ENCODE data around the gene MBOAT1. TPM values are rescaled to one million over a fixed set of nuclear protein-coding genes. Genes with fewer than 3 reads are reported as not detected.

The MBOAT1 gene
- total RNA-seq, 1 donor from 2014 or later: 5.3 TPM

- intact Hi-C loops (cut with DNase I): loop anchor here (1.0 to 5.0 kb wide), 2 partner anchors 34 to 86 kb away; partner anchors contain the start of gene MBOAT1
- ATAC-seq (no peak), DNase-seq (ENCODE audit: missing footprints) (no peak)
These were observed 86.0 kb downstream of the MBOAT1 start for GRCh38 chr6:20126102-20126752.

DNA sequence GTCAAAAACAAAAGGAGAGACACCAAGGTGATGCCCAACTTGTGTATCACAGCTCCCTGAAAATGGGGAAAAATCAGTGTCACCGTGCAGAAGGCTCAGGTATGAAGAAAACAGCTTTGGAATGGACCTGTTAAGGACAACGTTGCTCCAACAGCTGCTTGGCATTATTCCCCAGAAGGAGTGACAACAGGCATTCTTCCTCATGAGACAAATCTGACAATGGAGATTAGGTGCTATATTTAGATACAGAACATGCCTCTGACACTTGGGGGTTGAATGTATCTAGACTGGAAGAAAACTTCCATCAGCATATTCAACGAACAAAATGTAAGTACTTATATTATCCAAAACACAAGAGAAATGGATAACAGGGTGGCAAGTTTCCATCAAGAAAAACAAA lies 87.7 kb downstream of the MBOAT1 start:
- DNase-seq (ENCODE audit: missing footprints) (no peak), ATAC-seq (no peak)
- intact Hi-C loops (cut with DNase I): no loop called here

GRCh38 chr6:20119485-20119884 lies 92.8 kb downstream of the MBOAT1 start:
- ATAC-seq (no peak), DNase-seq (ENCODE audit: missing footprints) (no peak)
- intact Hi-C loops (cut with DNase I): no loop called here

DNA sequence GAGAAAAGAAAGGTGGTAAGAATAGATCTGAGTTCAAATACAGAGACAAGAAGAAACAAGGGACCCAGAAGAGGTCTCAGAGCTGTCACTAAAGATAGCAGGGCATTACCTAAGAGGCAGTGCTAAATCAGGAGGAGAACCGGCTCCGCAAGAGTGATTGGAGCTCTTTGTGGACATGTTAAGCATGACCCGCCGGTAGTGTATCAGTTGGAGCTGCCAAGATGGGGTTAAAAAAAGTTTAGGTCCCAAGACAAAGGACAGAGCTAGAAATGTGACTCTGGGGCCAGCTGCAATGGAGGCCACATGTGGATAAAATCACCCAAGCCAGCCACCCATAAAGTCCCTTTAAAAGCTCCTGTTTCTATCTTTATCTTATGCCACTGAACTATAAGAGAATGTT lies 93.4 kb downstream of the MBOAT1 start:
- intact Hi-C loops (cut with DNase I): no loop called here
- ATAC-seq: peak; percentile 63
- no peak for DNase-seq (ENCODE audit: missing footprints)

- intact Hi-C loops (cut with DNase I): no loop called here
- ATAC-seq: no peak
These were observed 94.8 kb downstream of the MBOAT1 start for GRCh38 chr6:20117474-20117873.

GRCh38 chr6:20116792-20117191 lies 95.5 kb downstream of the MBOAT1 start:
- DNase-seq (ENCODE audit: missing footprints): no peak
- no peak for ATAC-seq
- intact Hi-C loops (cut with DNase I): no loop called here

More at GRCh38 chr6:20117474-20117873, 94.8 kb downstream of the MBOAT1 start:
- DNase-seq (ENCODE audit: missing footprints): no peak

DNA sequence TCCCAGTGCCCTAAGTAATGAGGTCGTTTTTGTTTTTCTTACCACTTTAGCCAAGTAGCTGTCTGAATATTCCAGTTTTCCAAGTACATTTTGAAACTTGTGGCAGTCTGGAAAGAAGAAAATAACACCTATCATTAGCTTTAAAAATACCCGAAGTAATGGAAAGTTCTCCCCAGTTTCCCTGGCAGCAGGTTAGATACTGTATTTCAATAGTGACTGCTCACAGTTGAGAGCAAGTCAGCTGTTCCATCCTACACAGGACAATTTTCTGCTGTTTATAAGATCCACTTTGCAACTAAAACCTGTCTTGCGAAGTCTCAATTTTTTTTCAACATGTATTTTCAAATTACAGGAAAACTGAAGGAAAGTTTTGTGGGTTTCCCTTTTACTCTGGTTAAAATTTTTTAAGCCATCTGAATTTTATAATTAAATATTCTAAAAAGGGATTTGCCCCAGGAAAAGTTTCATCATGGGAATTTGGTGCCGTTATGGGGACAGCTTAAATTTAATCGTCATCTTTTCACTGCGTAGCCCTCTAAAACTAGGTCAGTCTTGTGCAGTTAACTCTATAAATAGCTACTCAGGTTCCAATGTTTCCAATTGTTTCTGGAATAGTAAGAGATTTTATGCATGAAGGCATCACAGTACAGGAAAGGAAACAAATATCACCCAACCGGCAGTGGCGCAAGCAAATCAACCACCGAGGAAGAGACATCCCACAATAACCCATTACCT lies 96.9 kb downstream of the MBOAT1 start:
- no peak for DNase-seq (ENCODE audit: missing footprints)
- intact Hi-C loops (cut with DNase I): no loop called here
- ATAC-seq: no peak

GRCh38 chr6:20113649-20114224 lies 98.5 kb downstream of the MBOAT1 start:
- intact Hi-C loops (cut with DNase I): no loop called here
- ATAC-seq: no peak
- no peak for DNase-seq (ENCODE audit: missing footprints)

- no peak for ATAC-seq
- intact Hi-C loops (cut with DNase I): no loop called here
- DNase-seq (ENCODE audit: missing footprints): no peak
These were observed 99.4 kb downstream of the MBOAT1 start for GRCh38 chr6:20112841-20113240.

- ATAC-seq (no peak), DNase-seq (ENCODE audit: missing footprints) (no peak)
- intact Hi-C loops (cut with DNase I): no loop called here
These were observed 100.0 kb downstream of the MBOAT1 start for GRCh38 chr6:20112241-20112640.

GRCh38 chr6:20110478-20110877 lies 101.8 kb downstream of the MBOAT1 start:
- intact Hi-C loops (cut with DNase I): no loop called here
- DNase-seq (ENCODE audit: missing footprints): no peak
- ATAC-seq: no peak

GRCh38 chr6:20109526-20109925 lies 102.7 kb downstream of the MBOAT1 start:
- ATAC-seq (no peak), DNase-seq (ENCODE audit: missing footprints) (no peak)
- intact Hi-C loops (cut with DNase I): no loop called here

GRCh38 chr6:20105838-20106237 lies 106.4 kb downstream of the MBOAT1 start:
- DNase-seq (ENCODE audit: missing footprints) (no peak), ATAC-seq (no peak)
- intact Hi-C loops (cut with DNase I): no loop called here

DNA sequence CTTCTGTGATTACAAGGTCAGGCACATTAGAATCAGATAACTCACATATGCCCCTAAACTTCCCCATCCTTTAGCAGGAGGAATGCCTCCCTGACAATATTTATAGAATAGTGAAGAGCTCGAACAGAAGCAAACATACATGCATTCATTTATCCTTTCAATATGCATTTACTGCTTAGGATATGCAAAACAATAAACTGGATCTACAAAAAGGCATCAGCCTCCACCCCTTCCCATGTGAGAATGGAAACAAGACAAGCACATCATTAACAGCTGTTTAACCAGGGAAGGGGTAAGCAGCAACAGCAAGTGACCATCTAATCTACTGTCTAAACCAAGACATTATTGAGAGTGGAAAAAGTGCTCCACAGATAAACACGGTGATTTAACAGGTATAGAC lies 107.6 kb downstream of the MBOAT1 start:
- ATAC-seq (no peak), DNase-seq (ENCODE audit: missing footprints) (no peak)
- intact Hi-C loops (cut with DNase I): no loop called here

- intact Hi-C loops (cut with DNase I): no loop called here
- DNase-seq (ENCODE audit: missing footprints) (no peak), ATAC-seq (no peak)
These were observed 109.7 kb downstream of the MBOAT1 start for GRCh38 chr6:20102397-20103073.

DNA sequence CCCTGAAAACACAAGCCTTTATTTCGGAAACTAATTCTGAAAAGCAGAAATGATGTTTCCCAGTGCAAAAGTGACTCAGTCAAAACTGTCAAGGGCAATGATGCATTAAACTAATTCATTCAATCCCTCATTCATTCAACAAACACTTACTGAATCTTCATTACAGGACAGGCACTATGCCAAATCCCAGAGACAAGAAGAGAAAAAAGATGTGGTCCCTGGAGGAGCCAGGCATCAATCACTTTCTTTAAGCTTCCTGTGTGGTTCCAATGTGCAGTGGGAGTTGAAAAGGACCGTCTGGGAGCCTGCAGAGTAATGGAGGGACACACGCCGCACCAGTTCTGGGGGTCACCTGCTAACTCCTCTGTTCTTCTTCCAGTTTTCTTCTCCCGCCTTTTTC lies 113.1 kb downstream of the MBOAT1 start:
- intact Hi-C loops (cut with DNase I): no loop called here
- no peak for ATAC-seq

GRCh38 chr6:20098267-20098876 lies 113.9 kb downstream of the MBOAT1 start:
- no peak for DNase-seq (ENCODE audit: missing footprints)
- intact Hi-C loops (cut with DNase I): no loop called here
- ATAC-seq: peak; percentile 54

More for the DNA sequence above, 113.1 kb downstream of the MBOAT1 start:
- DNase-seq (ENCODE audit: missing footprints): no peak

- no peak for DNase-seq (ENCODE audit: missing footprints)
- no peak for ATAC-seq
- intact Hi-C loops (cut with DNase I): no loop called here
These were observed 115.7 kb downstream of the MBOAT1 start for GRCh38 chr6:20096536-20096935.

- no peak for ATAC-seq
- intact Hi-C loops (cut with DNase I): no loop called here
- no peak for DNase-seq (ENCODE audit: missing footprints)
These were observed 116.8 kb downstream of the MBOAT1 start for GRCh38 chr6:20095436-20095835.
